ENCODE measurements around the gene DAAM2.

DAAM2 gene

DNA sequence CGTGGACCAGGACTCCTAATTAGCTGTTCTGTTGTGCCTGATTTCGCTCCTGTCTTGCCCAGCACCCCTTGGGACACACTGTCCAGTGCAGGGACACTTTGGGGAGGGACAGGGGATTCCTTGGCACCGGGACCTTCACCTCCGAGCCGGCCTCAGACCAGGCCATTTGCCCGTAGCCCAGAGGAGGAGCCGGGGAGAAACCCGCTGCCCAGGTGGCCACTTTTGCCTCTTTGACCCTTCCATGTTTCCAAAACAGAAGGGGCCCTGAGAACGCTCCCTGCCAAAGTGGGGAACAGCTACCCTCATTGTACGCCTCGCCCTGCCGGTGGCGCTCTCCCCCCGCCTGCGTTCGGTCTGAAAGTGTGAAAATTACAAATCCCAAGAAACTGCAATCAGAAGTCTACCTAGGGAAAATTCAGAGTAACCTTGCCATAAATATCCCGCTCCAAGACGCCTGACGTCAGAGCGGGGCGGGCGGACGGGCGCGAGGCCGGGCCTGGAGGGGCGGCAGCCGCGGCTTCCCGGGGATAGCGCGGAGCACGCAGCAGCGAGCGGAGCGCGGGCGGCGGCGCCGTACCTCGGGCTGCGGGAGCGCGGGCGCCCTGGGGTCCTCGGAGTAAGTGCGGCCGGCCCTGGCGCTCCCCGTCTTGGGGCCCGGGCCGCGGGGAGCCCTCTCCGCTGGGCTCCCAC is at the start of gene DAAM2:
Gene DAAM2, plus strand, starts transcription at position 527 of the 690 bp plus-strand sequence. CDS start 63,927 bp downstream, outside the sequence.
- DNase-seq (ENCODE audit: low read depth) = no peak

DNA sequence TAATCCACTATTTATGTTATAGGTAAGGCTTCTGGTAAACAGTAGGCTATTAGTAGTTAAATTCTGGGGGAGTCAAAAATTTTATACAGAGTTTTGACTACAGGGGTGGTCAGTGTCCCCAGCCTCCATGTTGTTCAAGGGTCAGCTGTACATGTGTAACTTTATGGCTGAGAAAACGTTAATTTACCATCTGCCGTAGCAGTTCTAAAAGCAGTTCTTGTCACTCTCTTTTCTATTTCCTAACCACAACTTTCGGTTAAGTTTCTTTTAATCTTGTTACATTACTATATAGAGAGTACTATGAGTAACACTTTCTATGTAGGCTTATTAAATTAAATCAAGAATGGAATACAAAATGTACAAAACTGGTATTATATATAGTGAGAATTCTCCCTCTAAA is 45.4 kb upstream of the DAAM2 start:
- no peak for DNase-seq (ENCODE audit: low read depth)

DNA sequence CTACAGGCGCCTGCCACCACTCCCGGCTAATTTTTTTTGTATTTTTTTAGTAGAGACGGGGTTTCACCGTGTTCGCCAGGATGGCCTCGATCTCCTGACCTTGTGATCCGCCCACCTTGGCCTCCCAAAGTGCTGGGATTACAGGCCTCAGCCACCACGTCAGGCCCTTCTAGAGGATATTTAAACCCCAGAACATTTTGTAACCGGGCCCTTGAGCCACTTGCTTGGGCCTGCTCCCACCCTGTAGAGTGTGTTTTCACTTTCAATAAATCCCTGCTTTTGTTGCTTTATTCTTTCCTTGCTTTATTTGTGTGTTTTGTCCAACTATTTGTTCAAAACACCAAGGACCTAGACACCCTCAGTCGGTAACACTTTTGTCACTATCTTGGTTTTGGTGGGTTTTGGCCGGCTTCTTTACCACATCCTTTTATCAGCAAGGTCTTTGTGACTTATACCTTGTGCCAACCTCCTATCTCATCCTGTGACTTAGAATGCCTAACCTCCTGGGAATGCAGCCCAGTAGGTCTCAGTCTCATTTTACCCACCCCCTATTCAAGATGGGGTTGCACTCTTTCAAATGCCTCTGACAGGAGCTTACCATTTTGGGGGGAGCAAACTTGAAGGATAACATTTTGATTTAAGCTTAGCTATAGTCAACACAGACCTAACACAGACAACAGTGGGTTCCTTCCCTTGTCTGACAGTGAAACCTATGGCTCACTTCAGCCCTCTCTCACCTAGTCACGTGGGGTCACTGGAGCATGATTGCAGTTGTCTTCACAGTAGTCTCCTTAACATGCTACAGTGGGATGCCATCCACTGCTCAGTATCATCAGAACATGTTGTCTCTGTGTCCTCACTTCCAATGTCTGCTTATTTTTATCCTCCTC is 39.1 kb upstream of the DAAM2 start:
- no peak for DNase-seq (ENCODE audit: low read depth)

DNA sequence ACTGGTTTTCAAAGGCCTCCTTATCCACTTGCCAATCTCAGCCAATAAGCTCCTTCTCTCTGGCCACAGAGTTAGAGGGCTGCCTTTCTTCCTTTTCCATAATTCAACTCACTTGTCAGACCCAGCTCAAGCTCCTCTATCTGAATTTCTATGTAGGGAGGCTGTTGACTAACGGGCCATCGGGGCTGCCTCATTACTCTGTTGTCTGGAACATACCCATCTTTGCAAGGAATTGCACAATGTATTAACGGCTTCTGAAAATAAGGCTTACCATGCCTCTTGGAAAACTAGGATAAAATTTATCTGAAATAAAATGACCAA is 38.5 kb upstream of the DAAM2 start:
- DNase-seq (ENCODE audit: low read depth) = no peak

GRCh38 chr6:39754514-39755115 is 37.6 kb upstream of the DAAM2 start:
- DNase-seq (ENCODE audit: low read depth) = no peak

DNA sequence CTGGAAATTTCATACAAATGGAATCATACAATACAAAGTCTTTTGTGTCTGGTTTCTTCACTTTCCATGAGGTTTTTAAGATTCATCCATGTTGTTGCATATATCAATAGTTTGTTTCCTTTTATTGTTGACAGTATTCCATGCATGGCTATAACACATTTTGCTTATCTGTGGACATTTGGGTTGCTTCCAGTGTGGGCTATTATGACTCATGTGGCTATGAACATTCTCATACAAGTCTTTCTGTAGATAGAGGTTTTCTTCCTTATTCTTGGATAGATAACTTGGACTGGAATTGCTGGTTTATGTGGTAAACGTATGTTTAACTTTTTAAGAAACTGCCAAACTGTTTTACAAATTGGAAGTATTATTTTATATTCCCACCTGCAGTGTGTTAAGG is 36.9 kb upstream of the DAAM2 start:
- no peak for DNase-seq (ENCODE audit: low read depth)

- DNase-seq (ENCODE audit: low read depth) = no peak
Observed at GRCh38 chr6:39756582-39756981, 35.6 kb upstream of the DAAM2 start.

DNA sequence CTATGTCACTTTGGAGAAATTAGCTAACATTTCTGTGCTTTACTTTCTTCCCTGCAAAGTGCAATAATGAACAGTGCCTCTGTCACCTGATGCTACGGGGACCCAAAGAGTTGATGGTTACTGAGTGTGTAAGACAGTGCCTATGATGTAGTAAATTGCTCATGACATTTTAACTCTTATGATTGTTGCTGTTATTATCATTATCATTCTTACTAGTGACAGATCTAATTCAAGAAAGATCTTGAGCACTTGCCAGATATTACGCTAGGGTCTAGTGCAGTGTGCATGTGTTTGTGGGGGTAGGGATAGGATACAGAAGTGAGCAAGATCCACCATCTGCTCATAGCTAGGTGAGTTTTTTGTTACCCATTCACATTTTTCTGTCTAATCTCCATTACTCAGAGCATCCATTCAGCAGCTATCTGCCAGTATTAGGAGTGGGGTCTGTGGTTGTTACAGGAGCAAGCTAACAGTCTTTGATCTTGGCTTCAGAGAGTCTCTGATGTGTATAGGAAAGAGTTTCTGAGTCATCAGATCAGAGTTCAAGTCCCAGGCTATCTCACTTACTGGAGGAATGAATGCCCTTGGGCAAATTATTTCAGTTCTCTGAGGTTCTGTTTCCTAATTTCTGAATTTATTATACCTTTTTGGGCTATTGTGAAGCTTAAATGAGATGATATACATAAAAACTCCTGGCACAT is 33.1 kb upstream of the DAAM2 start:
- DNase-seq (ENCODE audit: low read depth) = no peak

DNA sequence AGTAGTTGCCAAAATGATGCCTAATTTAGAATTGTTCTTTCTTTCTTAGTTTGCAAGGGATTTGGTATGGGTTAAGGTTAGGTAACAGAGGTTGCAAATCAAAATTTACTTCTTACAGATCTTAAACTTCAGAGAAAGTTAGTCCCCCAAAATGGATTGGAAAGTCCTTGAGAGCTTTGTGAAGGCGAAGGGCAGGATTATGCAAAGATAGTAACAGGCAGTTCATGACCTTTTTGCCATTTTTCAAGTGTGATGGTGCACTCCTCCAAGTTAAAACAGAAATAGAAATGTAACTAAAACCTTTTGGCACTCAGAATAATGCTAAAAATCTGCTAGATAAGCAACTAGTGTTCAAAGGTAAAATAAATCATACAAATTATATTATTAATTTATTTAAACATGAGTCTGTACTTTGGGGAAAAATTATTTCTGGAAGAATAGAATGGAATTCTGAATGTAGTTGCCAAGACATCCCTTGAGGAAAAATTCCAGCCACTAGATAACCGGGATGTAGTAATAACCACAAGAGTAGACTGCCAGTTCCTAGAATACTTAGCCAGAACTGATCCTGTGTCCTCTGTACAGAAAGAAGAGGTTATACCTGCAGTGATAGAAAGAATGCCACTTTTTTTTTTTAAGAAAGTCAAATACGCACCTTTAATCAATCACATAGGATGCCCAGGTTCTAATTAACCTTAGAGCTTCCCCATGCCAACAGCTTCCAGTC is 31.8 kb upstream of the DAAM2 start:
- no peak for DNase-seq (ENCODE audit: low read depth)

GRCh38 chr6:39765508-39766065 is 26.6 kb upstream of the DAAM2 start:
- DNase-seq (ENCODE audit: low read depth) = no peak

DNA sequence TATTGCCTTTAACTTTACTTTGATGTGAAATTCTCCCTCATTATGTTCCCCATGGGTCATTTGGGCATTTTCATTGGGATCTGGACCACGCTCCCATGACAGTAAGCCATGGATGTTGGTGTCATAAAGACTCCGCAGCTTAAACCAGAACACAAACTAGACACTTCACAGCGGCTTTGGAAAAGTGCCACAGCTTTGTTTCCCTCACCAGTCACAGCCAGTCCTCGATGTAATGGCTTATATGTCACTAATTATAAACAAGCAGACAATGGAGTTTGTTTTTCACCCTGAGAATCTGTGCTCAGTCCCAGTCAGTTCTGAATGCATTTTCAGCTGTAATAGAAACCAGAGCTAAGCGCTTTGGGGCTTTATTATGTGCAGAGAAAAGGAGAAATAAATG is 23.2 kb upstream of the DAAM2 start:
- DNase-seq (ENCODE audit: low read depth) = no peak

DNA sequence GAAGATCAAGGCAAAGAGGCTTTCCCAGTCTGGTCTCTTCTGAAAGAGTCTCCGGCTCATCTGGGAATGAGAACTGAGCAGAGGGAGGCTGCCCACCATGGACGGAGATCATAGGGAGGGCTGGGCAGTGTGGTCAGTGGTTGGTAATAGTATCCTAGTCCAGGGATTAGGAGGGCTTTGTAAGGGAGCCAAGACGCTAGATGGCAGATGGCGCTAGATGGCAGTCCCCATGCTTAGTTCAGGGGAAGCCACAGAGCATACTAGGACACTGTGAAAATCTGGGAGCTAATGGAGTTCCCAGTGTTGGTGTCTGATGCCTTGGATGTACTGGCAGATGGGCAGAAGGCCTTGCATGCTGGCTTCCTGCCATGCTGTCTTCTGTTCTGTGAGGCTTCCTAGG is 21.7 kb upstream of the DAAM2 start:
- DNase-seq (ENCODE audit: low read depth) = no peak

GRCh38 chr6:39772559-39773273 is 19.5 kb upstream of the DAAM2 start:
- DNase-seq (ENCODE audit: low read depth) = no peak

- no peak for DNase-seq (ENCODE audit: low read depth)
Observed at GRCh38 chr6:39773782-39774181, 18.4 kb upstream of the DAAM2 start.

GRCh38 chr6:39776581-39776980 is 15.6 kb upstream of the DAAM2 start:
- DNase-seq (ENCODE audit: low read depth) = no peak

DNA sequence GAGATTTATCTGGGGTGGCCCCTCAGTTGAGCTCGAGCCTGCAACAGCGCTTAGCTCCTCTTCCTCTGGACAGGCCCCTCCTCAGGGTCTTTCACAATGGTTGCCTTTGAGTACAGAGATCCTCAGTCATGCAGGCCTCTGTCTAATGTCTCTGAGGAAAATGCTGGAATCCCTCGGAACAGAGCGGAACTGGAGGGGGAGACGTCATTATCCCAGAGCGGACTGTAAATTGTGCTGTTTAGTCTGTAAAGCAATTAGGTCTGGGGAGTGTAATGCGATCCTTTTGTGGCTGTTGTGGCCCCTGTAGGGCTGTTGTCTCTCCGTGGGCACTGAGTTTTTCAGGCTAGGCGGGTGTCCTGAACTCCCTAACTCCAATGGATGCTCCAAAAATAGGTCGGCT is 15.0 kb upstream of the DAAM2 start:
- DNase-seq (ENCODE audit: low read depth) = no peak

DNA sequence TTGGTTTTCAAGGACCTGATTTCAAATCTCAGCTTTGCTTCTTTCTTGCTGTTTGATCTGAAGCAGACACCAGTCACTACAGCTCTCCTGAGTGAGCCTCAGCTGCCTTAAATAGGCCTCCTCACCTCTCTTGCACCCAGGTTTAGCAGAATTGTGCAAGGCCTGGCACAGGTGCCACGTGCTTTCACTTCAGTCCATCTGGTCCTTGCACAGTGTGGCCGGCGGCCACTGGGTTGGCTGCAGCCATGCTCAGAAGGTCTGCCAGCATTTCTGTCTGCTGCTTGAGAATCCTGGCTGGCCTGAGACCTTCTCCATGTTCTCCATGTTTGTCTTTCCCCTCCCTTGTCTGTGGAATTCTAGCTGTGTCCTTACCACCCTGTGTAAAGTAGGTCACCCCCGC is 14.5 kb upstream of the DAAM2 start:
- no peak for DNase-seq (ENCODE audit: low read depth)

DNA sequence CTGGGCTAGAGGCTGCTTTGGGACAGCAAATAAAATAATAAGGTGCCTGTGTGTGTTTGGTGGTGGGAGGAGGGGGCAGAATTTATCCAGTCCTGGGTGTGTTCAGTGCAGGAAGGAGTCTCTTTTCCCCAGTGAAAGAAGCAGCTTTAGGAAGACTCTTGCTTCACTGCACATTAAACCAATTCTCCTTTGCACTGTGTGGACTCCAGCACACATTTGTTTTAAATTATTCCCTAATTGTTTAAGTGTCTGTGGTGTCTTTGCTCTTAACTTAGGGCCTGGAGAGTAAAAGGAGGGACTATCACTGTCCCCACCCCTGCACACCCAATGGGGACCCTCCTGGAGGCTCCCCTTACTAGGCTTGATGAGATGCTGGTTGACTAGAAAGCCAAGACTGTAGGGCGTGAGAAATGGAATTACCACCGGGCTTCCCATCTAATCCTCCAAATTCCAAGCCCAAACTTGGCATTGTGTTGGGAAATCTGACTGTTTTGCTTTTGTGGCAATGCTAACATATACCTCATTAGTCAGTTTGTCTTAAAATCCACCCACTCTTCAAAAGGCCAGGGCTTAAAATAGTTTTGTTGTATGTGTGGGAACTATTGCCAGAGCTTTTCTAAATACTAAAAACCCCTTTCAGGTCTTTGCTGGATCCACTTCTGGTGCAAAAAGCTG is 13.5 kb upstream of the DAAM2 start:
- no peak for DNase-seq (ENCODE audit: low read depth)

DNA sequence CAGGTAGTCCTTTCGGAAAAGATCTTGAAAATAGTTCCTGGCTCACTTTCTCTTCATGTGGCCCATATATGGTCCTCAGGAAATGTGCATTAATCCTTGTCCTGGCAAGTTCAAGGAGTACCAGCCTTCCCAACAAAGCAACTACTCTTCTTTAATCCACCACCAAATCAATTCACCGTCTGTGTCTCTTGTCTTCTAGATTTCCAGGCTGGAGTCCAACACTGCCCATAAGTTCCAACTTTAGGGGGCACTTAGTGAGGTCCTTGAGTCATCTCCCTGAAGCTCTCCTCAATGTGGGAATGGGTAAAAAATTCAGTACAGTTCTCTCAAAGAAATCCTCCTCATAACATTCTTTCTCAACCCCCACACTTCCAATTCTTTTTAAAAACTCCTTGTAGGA is 6.9 kb upstream of the DAAM2 start:
- DNase-seq (ENCODE audit: low read depth) = no peak

DNA sequence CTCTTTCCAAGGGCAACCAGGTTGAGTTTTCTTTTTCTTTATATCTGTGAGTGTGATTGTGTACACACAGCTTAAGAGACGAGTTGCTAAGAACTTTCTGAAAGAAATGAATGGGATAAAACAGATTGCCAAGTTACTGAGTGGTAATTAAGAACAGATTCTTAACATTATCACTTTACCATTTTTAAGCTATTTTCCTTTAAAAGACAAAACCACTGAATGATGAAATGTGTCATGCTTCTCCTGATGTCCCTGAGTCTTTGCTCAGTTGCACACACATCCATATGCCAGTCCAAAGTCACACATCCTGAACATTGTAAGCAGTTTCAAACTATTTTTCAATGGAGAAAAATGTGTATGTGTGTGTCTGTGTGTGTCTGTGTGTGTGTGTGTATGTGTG is 5.5 kb upstream of the DAAM2 start:
- DNase-seq (ENCODE audit: low read depth) = no peak
